HG03520 (cell line): Measurements from ENCODE around the gene VPS37B.

ENCODE experiments used
- ATAC-seq: cut with Tn5 transposase; IDR thresholded peaks from one replicate; pipeline ENCODE4 v1.9.1; 2021; ENCODE audit warnings: mild to moderate bottlenecking, moderate library complexity; ENCODE audit not compliant: unreplicated experiment

Gene VPS37B

DNA sequence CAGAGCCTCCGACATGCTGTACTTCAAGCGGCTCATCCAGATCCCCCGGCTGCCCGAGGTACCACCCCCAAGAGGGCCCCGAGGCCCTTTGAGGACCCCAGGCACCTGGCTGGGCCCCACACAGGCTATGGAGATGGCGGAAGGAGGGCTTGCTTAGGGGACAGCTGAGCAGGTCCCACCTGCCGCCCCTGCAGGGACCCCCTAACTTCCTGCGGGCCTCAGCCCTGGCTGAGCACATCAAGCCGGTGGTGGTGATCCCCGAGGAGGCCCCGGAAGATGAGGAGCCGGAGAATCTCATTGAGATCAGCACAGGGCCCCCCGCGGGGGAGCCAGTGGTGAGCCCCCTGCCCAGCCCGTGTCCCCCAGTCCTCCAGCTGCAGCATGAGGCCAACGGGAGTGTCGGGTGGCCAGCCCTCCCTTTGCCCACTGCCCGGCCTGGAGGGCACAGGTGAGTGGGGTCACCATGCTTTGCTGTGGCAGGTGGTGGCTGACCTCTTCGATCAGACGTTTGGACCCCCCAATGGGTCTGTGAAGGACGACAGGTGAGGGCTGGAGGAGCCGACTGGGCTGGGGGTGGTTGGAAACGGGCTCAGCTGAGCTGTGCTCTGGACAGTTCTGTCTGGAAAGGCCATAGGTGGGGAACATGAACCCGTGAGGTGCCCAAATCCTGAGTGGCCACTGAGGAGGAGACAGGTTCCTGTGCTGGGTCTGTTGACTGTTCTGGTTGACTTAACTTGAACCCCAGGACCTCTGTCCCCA, 40.7 kb downstream of the VPS37B start:
- no peak for ATAC-seq

DNA sequence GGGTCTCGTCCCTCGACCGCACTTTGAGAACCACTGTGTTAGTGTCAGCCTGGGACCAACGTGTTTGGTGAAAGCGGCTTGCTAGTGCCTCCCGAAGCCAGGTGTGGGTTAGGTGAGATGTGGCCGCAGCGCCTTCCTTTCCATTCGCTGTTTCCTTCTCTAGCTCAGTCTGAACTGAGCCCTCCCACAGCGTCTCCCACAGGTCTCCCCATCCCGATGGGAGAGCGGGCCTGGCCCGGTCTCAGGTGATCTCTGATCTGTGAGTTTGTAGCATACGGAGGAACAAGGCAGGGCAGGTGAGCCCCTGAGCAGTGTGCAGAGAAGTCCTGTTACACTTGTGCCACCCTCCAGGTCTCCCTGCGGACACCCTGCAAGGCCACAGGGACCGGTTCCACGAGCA, 41.4 kb downstream of the VPS37B start:
- no peak for ATAC-seq

DNA sequence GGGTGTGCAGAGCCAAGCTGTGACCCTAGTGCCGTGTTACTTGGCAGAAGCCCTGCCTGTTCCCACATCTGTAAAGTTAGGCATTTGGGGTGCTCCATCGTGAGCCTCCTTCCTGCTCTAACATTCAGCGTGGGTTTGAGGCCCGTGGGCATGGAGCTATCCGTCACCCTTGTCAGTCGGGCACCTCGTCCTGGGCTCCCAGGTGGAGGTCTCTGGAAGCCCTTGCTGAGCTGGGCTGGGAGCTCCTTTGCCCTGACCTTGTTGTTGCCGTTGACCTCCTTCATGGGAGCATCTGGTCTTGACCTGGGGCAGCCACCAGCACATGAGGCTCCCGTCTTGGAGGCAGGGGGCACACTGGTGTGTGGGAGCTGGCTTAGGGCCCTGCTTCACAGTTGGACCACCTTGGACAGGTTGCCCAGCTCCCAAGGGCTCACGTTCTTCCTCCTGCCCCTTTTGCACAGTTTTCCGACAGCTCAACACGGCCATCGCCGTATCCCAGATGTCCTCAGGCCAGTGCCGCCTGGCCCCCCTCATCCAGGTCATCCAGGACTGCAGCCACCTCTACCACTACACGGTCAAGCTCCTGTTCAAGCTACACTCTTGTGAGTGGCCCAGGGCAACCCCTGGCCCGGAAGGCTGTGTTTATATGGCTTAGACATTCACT, 42.2 kb downstream of the VPS37B start:
- no peak for ATAC-seq

DNA sequence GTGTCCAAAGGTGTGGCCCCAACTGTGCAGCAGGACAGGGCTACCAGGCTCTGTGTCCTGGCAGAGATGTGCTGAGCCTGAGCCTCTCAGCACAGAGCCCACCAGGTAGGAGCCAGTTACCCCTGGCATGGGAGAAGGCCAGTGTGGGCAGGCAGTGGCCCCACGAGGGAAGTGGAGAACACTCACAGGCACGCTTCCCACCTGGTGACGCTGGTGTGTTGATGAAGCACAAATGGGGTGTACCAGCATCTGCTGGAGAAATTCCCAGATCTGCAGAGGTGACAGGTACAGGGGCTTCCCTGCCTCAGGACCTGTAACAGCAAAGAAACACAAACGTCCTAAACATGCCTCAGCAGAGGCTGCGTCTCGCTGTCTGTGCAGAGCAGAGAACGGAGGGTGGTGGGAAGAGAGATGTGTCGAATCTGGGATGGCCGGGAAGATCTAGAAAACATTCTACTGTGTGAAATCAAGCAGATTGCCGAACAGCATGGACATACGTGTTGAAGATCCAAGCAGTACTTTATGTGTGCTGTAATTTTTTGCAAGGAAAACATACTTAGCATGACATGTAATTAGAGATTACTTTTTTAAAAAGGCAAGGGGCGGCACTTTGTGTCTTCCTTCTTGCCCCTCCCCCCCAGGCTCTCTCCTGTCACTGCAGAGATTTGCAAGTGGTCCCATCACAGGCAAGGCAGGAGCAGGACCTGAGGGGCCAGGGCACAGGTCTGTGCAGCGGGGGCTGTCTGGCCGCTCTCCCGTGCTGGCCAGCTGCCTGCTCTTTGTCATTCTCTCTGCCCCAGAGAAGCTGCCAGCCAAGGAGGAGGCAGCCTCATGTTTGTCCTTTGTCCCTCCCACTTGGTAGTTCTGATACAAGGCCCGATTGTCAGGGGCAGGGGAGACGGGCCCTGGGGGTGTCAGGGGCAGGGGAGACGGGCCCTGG, 43.3 kb downstream of the VPS37B start:
- ATAC-seq = no peak

DNA sequence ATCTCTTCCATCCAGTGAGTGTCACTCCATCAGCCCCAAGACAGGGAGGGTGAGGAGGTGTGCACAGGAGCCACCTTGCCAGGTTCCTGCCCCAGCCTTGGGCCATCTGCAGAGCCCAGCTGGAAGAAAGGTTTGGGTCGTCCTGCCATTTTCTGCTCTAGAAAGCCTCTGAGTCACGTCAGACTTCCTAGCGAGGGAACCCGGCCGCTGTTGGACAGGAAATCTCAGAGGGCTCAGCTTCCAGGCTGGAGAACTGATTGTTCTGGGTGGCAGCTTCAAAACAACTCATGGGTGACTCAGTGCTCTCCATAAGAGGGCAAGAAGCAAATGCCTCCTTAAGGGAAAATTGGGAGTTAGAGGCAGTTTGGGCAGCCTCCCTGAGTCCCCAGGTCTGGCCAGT, 44.1 kb downstream of the VPS37B start:
- ATAC-seq = no peak

DNA sequence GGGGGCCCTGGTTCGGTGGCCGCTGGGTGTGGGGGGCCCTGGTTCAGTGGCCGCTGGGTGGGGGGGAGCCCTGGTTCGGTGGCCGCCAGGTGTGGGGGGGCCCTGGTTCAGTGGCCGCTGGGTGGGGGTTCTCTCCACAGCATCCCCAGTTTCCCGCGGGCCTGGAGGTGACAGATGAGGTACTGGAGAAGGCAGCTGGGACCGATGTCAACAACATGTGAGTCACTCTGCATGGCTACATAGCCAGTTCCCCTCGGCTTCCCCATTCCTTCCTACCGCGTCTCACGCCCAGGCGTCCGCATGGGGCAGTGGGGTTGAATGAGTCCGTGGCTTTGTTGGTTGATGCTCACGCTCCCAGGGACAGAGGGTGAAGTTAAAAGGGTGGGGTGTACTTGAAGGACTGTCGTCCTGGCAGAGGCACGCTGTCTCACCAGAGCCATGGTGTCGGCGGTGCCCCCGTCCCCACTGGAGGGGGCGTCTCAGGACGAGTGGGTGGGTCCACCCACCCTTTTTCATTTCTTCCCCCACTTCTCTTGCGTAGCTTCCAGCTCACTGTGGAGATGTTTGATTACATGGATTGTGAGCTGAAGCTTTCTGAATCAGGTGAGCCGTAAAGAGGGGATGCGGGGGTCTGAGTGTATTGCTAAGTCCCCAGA, 45.1 kb downstream of the VPS37B start:
- no peak for ATAC-seq

DNA sequence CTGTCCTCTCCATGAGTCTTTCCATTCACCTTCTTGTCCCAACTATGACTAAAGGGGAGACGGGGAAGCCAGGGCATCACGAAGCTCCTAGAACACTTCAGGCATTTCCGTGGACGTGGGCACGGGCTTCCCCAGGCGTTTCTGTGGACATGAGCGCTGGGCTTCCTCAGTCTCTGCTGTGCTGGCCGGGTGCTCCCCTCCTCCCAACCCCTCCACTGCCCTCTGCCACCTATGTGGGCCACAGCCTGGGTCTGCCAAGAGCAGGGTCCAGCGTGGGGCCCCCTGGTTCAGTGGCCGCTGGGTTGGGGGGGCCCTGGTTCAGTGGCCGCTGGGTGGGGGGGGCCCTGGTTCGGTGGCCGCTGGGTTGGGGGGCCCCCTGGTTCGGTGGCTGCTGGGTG, 45.9 kb downstream of the VPS37B start:
- ATAC-seq = no peak

DNA sequence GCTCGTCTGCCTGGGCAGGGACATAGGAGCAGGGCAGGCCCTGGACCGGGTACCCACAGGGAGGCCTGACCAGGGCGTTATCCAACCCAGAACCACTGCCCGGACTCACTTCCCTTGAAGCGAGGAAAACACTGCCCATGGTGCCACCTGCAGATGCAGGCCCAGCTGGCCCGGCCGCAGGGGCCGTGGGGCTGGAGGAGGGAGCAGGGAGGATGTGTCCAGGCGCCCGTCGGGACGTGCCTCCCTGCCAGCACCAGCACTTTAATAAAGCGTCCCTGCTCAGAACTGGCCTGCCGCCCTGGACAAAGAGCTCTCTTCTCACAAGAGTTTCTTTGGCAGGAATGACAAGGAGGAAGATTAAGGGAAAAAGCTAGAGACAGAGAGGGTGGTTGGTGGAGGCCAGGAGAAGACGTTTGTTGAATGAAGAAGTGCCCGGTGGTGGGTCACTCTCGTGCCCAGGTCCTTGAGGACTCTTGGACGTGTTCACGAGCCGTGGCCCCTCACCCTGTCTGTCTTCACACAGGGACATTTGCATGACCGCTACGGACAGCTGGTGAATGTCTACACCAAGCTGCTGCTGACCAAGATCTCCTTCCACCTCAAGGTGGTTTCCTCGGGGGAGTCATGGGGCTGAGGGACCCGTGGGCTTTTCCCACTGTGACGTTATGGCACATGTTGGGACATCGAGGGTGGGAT, 46.4 kb downstream of the VPS37B start:
- ATAC-seq = no peak

DNA sequence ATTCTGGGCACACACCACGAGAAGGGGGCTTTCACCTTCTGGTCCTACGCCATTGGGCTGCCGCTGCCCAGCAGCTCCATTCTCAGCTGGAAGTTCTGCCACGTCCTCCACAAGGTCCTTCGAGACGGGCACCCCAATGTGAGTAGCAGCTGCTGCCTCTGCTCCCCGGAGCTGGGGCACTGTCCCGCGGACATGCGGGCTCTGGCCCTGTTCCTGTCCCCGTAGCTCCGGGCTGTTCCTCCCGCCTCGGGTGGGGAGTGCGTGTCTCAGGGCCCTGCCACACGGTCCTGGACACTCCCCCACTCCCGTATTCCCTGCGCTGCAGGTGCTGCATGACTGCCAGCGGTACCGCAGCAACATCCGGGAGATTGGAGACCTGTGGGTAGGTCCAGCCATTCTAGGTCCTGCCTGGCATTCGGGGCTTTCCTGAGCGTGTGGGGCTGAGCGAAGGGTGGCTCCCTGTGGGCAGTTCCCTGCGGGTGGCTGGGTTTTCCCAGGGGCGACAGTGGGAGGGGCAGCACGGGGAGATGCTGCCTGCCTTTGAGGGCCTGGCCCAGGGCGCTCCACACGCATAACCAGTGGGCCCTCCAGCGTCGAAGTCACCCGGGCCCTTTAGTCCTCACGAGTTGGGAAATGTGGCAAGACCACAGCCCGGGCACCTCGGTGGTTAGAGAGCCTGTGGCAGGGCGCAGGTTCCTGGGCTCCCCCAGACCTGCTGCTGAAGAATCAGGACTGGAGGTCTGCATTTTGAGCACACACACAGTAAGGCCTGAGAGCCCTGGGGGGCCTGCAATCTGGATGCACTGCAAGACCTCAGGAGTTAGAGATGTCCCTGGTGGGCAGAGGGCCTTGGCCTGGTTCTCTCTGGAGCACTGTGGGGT, 47.2 kb downstream of the VPS37B start:
- no peak for ATAC-seq

DNA sequence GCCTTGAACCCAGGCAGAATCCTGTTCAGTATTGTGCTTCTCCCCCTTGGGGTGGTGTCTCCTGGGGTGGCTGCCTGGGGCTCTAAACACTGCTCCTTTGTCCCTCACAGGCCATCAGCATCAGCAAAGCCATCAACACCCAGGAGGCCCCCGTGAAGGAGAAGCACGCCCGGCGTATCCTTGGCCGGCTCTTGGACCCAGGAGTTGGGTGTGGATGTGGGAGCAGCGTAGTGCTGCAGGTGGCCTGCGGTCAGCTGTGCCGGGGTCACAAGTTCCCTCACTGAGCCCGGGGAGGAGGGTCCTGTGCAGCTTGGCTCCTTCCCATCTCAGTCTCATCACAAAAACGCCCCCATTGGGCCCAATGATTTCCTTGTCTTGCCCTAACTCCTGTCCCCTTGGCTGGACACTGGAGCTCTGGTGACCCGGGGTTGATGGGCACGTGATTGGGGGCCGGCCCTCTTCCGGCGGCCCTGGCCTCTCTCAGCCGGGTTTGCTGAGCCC, 48.0 kb downstream of the VPS37B start:
- ATAC-seq = no peak

DNA sequence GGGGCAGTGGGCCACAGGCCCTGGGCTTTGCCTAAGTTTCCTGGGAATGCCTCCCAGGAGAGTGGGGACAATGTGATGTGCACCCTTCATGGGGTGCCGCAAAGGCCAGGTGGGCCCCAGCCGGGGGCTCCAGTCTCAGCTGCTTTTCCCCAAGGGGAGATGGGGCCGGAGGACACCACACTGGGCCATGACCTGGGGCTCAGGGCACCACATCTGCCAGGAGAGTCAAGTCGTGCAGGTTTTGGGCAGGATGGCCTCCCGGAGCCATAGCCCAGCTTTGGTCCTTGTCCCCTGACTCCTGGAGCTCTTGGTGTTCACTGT, 48.4 kb downstream of the VPS37B start:
- ATAC-seq = no peak

DNA sequence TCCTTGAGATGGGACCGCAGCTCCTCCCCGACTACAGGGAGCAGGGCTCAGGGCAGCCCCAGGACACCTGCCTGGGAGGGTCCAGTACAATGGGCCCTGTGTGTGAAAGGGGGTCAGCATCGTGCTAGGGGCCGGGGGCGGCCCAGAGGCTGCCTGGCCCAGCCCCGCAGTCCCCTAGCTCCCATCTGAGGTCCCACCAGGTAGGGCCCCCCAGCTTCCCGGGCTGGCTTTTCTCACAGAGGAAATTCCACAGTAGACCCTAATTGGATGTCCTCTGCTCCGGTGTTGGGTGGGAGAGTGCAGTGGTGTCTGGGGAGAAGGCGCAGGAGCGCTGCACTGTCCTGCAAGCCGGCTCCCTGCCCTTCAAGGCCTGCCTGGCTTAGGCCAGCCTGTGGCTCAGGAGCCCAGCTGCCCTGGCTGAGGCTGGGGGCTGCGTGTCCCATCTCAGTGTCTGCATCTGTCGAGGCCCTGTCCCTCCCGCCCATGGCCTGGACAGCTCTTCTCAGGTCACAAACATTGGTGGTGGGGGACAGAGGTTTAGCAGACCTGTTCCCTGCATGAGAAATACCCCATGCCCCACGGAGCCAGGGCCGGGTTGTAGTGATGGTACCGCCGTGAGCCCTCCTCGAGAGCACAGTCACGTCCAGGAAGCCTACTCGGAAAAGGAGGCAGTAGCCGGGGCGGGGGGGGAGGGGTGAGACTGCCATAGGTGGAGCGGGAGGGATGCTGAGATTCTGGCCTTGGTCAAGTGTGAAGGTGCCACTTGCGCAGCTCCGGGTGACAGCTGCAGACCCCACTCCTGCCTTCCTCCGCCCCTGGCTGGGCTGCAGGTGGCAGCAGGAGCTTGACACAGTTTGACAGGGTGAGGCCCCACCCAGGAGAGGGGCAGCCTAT, 49.1 kb downstream of the VPS37B start:
- no peak for ATAC-seq

DNA sequence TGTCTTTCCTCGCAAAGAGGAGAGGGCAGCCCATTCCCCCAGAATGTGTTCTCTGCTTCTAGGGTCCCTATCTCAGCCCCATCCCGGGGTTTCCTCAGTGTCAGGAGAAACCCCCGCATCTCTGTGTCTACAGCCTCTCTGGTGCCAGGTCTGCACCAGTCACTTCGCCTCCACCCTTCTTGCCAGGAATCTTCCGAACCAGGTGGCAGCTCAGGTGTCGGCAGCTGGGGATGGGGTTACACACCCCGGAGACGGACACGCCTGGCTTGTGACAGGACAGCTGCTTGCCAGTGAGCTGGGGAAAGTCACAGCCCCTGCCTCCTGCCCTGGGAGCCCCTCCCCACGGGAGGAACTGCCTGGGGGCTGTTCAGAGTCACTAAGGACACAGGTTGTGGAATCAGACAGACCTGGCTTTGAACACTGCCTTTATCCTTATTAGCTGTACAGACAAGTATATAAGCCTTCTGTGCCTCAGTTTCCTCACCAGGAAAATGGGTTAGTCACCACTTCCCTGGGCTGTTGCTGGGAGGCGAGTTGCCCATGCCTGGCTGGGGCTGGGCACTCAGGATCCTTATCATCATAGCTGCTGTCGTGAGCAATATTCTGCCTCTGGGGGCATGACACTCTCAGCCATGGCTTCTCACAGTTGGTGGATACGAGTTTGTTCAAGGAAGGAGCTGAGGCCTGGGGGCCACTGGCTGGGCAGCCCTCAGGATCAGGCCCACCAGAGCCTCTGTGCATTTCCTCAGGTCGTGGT, 49.9 kb downstream of the VPS37B start:
- no peak for ATAC-seq

DNA sequence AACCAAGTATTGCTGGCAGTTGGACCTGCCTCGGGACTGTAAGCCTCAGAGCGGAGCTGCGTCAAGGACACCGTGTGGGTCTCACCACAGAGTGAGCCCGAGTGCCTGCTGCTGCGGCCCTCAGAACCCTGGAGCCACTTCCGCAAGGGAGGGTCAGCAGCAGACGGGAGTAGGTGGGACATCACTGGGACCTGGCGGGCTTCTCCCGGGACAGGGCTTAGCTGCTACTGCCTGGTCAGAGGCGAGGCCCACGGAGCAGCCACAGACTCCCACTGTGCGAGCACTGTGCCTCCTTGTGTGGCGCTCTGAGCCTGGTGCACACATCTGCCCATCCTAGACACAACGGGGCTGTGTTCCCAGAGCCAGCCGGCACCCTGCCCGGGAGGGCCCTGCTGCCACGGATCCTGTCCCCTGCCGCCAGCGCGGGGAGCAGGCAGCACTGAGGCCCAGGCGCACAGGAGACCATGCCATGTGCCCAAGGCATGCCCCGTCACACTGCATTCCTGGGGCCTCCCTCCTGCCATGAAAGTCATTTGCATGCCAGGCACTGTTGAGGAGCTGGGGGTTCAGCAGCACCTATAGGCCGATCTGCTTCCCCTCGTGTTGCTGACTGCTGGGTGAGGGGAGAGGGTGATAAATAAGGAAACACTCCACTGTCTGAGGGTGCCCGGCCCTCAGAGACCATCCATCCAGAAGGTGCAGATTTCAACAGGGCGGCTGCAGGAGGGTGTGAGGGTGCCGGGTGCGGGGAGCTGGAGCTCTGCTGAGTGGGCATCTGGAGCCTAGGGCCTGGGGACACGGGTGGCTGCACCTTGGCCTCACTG, 50.7 kb downstream of the VPS37B start:
- ATAC-seq = no peak

DNA sequence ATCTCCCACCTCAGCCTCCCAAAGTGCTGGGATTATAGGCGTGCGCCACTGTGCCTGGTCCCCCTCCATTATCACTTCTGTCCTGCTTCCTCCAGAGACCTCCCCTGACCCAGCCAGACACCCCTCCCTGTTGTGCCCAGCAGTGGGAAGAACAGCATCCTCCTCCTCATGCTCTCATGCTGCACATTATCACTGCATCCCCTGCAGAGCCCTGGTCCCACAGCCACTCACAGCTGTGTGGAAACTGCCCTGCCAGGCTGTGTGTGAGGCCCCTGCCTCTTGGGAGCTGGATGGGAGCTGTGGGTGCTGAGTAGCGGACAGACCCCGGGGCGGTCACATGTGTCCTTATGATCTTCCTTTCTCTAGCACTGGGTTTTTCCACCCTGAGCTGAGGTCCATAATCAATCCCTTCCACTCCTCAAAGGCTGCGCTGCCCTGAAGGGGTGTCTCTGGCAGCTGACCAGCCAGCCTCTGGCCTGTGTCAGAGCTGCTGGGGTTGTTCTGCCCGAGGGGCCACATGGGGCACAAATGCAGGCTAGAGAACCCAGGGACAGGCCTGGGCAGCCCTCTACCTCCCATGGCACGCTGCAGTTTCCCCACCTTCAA, 51.5 kb downstream of the VPS37B start:
- ATAC-seq = no peak

DNA sequence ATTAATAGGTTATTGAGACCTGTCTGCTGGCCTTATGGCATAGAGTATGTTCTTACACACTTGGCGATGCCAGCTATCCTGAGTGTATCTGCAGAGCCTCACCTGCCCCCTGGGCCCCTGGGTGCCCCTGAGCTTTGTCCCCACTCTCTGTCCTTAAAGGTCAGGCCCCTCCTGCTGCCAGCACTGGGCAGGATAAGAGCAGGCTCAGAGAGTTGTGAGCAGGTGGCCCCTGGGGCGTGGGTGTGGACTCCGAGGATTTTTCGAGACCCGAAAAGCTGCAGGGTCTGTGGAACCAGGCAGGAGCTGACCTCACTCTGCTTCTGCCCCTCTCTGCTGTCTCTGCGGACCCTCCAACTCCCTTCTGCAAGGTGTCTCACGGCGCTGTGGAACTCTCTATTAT, 52.5 kb downstream of the VPS37B start:
- ATAC-seq = no peak
